ENCODE data around the gene ZFP92. TPM values are rescaled to one million over a fixed set of nuclear protein-coding genes. Genes with fewer than 3 reads are reported as not detected.
A peak's percentile ranks its signal among the peaks of the same experiment; 100 is the strongest.

The ZFP92 gene
- total RNA-seq, 6 donors from 2014 or later: 2.7 to 5.1 (median 3.7) TPM

GRCh38 chrX:153374426-153374825, 36.8 kb upstream of the ZFP92 start:
- Histone ChIP-seq H3K4me3 (no peak overlapping the region), H3K4me1 (no peaks in the 10 kb centered on the region), H3K27ac (no peak overlapping the region), H3K27me3 (no peaks in the 10 kb centered on the region), H3K36me3 (no peaks in the 10 kb centered on the region), H3K9me3 (peaks cover 0 to 10% (median 0%) of the 10 kb centered on the region in 4 donors)
- TF ChIP-seq, protein P1, sequence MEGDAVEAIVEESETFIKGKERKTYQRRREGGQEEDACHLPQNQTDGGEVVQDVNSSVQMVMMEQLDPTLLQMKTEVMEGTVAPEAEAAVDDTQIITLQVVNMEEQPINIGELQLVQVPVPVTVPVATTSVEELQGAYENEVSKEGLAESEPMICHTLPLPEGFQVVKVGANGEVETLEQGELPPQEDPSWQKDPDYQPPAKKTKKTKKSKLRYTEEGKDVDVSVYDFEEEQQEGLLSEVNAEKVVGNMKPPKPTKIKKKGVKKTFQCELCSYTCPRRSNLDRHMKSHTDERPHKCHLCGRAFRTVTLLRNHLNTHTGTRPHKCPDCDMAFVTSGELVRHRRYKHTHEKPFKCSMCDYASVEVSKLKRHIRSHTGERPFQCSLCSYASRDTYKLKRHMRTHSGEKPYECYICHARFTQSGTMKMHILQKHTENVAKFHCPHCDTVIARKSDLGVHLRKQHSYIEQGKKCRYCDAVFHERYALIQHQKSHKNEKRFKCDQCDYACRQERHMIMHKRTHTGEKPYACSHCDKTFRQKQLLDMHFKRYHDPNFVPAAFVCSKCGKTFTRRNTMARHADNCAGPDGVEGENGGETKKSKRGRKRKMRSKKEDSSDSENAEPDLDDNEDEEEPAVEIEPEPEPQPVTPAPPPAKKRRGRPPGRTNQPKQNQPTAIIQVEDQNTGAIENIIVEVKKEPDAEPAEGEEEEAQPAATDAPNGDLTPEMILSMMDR (IDR thresholded peaks at IDR 0.05): no peak
- TF ChIP-seq EP300 (IDR thresholded peaks at IDR 0.05) (no peak), POLR2A (IDR thresholded peaks at IDR 0.05) (no peak), POLR2AphosphoS5 (IDR thresholded peaks at IDR 0.05) (no peak)
- 57 to 70% methylated on average over 7 of the region's 7 CpGs for WGBS, 2 donors
- ATAC-seq (ENCODE audit: low FRiP score in 2 of 2) (no peak), DNase-seq (no peak)

- Histone ChIP-seq H3K27me3 (no peaks in the 10 kb centered on the region), H3K36me3 (no peaks in the 10 kb centered on the region), H3K4me3 (no peak overlapping the region), H3K4me1 (no peaks in the 10 kb centered on the region), H3K27ac (no peak overlapping the region), H3K9me3 (peaks cover 0 to 10% (median 0%) of the 10 kb centered on the region in 4 donors)
- ATAC-seq (ENCODE audit: low FRiP score in 2 of 2) (peak in 1 of 2 donors; percentile 7), DNase-seq (no peak)
- TF ChIP-seq POLR2A (IDR thresholded peaks at IDR 0.05): no peak
- no peak for TF ChIP-seq EP300 (IDR thresholded peaks at IDR 0.05)
- TF ChIP-seq, protein P1 (IDR thresholded peaks at IDR 0.05): no peak
- TF ChIP-seq POLR2AphosphoS5 (IDR thresholded peaks at IDR 0.05): no peak
- 87 to 94% methylated on average over 5 of the region's 5 CpGs for WGBS, 2 donors
Observed at GRCh38 chrX:153375571-153375970, 35.7 kb upstream of the ZFP92 start.

DNA sequence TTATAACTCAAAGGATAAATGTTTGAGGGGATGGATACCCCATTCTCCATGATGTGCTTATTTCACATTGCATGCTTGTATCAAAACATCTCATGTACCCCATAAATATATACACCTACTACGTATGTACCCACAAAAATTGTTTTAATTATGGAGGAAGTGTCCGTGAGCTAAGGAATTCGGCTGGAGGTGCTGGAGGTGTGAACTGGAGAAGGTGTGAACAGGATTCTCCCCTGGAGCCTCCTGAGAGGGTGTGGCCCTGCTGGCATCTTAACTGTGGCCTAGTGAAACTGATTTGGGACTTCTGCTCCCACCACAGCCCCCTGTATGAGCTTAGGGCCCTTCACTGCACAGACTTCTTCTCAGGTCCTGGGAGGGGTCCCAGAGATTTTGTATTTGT, 33.5 kb upstream of the ZFP92 start:
- ATAC-seq (ENCODE audit: low FRiP score in 2 of 2) (no peak), DNase-seq (no peak)
- H3K36me3 ChIP-seq: no peaks in the 10 kb centered on the region
- no peaks in the 10 kb centered on the region for H3K4me1 ChIP-seq
- no peaks in the 10 kb centered on the region for H3K27me3 ChIP-seq
- H3K27ac ChIP-seq: no peak overlapping the region
- TF ChIP-seq EP300 (IDR thresholded peaks at IDR 0.05) (no peak), POLR2AphosphoS5 (IDR thresholded peaks at IDR 0.05) (no peak), POLR2A (IDR thresholded peaks at IDR 0.05) (no peak)
- TF ChIP-seq, protein P1 (IDR thresholded peaks at IDR 0.05): no peak
- 73 to 90% methylated on average over 3 of the region's 3 CpGs for WGBS, 2 donors
- H3K9me3 ChIP-seq: peaks cover 0 to 10% (median 0%) of the 10 kb centered on the region in 4 donors
- H3K4me3 ChIP-seq: no peak overlapping the region

DNA sequence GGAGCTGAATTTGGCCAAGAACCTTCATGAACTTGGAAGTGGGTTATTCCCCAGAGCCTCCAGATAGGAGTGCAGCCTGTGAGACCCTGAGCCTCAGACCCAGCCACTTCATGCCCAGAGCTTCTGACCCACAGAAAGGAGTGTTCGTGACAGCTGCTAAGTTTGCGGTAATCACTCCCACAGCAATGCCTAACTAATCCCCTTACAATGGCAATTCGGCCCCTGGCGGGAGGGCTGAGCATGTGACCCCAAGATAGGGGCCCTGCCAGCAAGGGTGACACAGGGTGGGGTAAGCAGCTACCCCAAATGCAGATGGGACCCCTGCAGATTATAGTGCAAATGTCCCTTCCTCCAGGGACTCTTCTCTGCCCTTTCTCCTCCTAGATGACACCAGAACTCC, 32.7 kb upstream of the ZFP92 start:
- WGBS, 2 donors: 97% methylated on average over 4 of the region's 4 CpGs; no CpG with 5 or more reads in 1 of the 2 donors

More for the DNA sequence above, 32.7 kb upstream of the ZFP92 start:
- no peak for ATAC-seq (ENCODE audit: low FRiP score in 2 of 2)
- H3K36me3 ChIP-seq: no peaks in the 10 kb centered on the region
- H3K27ac ChIP-seq: no peak overlapping the region
- no peak for TF ChIP-seq EP300 (IDR thresholded peaks at IDR 0.05)
- TF ChIP-seq POLR2A (IDR thresholded peaks at IDR 0.05): no peak
- TF ChIP-seq, protein P1 (IDR thresholded peaks at IDR 0.05): no peak
- TF ChIP-seq POLR2AphosphoS5 (IDR thresholded peaks at IDR 0.05): no peak
- H3K27me3 ChIP-seq: no peaks in the 10 kb centered on the region
- no peak overlapping the region for H3K4me3 ChIP-seq
- H3K4me1 ChIP-seq: no peaks in the 10 kb centered on the region
- H3K9me3 ChIP-seq: peaks cover 0 to 10% (median 0%) of the 10 kb centered on the region in 4 donors
- DNase-seq: no peak

Data from upper lobe of left lung (tissue), 6 donors.